ENCODE results near the gene P2RX2. TPM values are rescaled to one million over a fixed set of nuclear protein-coding genes. Genes with fewer than 3 reads are reported as not detected.

The P2RX2 gene
- total RNA-seq, 1 experiment from 2014 or later, result not detected

DNA sequence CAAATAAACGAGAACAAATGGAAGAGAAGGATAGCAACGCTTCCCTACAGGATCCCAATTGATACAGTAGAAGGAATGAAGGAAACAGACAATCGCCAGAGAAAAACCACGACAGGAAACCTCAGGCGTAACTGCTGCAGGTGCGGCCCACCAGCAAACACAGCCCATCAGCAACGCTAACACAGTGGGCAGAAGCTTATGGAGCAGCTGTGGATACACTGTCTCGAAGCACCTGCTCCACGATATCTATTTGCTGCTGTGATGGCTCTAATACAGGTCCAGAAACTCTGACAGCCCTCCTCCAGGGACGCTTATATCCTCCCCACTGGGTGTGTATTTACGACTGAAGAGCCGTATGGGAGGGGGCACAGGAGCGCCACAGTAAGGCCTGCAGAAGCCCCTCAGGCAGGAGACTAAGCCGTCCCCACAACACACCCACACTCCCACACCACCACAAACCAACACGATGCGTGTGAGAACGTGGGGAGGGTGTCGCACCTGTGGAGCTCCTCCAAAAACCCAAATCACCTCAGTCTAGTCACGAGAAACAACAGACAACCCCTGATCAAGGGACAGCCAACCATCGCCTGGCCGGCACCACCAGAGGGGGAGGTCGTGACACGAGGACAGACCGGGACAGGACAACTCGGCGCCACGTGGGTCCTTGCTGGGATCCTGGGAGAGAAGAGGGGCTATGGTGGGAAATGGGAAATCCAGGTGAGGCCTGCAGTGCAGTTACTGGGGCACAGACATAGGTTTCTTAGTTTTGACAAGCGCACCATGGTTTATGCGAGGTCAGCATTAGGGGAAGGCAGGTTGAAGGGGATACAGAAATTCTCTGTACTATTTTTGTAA is 44.6 kb downstream of the P2RX2 start:
- no peak for DNase-seq (ENCODE audit: low read depth)

DNA sequence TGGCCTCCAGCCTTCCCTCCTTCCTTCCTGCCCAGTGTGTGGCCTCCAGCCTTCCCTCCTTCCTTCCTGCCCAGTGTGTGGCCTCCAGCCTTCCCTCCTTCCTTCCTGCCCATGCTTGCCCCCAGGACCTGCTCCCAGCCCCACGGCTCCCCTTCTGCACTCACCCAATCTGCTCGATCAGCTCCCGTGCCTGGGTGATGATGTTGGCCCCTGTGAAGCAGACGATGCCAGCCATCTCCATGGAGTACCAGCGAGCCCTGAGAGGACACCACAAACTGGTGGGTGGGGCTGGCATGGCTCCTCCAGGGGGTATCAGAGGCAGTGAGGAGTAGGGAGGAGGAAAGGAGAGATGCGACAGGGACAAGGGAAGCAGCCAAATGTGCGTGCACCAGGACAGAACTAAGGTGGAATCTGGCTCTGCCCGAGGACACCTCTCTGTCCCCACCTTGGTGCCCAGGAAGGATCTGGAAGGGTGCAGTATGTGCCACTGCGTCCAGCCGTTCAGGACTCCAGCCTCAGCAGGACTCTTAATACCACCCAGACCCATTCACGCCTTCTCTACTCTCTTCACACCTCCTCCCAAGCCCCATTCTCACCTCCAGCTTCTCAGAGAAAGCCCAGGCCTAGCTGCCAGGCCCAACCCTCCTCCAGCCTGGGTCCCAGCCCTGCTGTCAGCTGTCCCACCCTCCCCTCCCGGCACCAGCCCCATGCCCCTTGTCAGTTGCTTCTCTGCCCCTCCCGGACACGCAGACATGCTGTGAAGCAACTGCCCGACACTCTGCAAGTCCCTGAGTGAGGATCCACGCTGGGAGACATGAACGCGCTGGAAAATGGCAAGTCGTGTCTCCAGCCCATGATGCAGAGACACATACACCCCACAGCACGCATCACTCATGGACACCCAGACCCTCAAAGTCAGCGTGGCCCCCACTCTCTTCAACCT is 45.9 kb downstream of the P2RX2 start:
- no peak for DNase-seq (ENCODE audit: low read depth)

DNA sequence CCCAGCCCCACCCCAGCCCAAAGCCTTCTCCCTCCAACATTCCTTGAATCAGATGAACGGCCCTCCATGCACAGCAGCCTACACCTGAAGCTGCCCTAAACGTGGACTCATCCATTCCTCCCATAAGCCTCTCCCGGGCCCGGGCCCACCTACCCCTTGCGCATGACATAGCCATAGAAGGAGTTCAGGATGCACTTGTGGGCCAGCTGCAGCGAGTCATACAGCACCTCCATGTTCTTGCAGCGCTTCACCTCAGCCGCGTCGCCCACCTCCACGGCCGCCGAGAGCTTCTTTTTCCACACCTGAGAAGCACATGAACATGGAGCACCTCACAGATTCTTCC is 46.5 kb downstream of the P2RX2 start:
- DNase-seq (ENCODE audit: low read depth), result no peak

DNA sequence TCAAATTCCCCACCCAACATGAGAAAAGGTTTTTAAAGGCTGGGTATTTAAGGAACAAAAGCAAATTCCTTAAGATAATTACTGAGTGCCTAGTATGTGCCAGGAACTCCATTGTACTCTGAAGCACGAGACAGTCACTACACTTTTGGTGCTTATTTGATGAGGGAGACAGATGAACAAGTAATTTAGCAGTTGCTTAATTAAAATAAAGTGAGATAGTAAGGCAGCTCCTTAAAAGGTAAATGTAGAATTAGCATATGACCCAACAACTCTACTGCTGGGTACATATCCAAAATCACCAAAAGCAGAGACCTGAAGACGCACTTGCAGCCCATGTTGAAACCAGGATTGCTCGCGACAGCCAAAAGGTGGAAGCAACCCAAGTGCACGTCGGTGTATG is 47.2 kb downstream of the P2RX2 start:
- no peak for DNase-seq (ENCODE audit: low read depth)

DNA sequence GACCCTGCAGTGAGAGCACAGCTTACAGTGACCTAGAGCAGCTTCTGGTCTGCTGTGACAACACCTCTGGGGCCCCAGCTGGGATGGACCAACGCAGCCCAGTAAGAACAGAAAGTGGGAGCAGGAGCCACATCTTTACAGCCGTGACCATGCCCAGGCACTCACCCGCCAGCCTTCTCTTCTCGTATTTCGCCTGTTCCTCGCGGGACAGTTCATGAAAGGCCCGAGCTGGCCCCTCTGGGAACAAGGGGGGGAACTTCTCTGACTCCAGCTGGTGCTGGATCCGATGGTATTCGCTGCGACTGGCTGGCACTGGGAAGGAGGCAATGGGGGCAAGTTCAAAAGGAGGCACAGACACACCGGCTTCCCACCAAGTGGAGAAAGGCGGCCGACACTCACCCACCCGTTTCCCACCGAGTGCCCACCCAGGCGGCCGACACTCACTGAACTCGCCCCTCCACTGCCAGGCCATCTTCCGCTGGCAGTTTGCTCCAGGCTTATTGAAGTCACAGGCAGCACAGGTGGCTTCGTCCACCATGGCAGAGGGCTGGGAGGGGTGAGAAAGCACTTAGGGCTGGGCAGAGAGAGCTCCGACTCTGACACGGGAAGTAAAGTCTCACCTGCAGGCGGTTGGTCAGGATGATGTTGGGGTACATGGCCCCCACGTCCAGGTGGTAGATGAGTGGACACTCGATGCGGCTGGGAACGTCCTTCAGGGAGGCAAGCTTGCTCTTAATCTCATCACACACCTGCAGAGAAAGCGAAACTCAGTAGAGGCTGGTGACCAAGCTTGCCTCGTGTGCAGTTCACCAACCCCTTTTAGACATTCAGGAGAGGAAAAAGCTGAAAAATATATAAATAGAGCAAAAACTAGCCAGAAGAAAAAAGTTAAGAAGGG is 49.9 kb downstream of the P2RX2 start:
- no peak for DNase-seq (ENCODE audit: low read depth)

DNA sequence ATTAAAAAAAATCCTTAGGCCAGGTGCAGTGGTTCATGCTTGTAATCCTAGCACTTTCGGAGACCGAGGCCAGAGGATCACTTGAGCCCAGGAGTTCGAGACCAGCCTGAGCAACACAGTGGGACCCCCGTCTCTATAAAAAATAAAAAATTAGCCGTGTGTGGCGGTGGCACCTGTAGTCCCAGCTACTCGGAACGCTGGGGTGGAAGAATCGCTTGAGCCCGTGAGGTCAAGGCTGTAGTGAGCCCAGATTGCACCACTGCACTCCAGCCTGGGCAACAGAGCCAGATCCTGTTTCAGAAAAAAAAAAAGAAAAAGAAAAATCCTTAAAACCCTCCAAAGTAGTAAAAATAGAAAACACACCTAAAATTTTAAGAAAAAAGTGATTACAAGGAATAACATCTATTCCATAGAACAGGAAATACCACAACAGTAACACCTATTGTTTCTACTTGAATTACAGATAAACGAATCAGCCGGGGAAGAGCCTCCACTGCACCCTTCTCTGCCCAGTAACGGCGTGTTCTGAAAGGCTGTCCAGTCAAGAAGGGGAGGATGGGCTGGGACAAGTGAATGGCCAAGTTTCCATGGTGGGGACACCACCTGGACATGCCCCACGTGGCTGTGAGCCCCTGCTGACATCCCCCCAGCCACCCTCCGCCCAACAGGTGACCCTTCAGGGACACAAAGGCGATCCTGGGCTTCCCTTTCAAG is 50.7 kb downstream of the P2RX2 start:
- no peak for DNase-seq (ENCODE audit: low read depth)

Other genes with a start within 250 kb of the P2RX2 start
- 2.6 and 9.8 TPM in 2 replicates for gene FBRSL1, start 128.6 kb upstream of the P2RX2 start, total RNA-seq (2014; rRNA removed; shearing (Covaris generic))
- not detected in 2 replicates for gene LRCOL1, start 8.2 kb upstream of the P2RX2 start, total RNA-seq (2014; rRNA removed; shearing (Covaris generic))
- 13.6 and 23.5 TPM in 2 replicates for gene POLE, start 68.6 kb downstream of the P2RX2 start, total RNA-seq (2014; rRNA removed; shearing (Covaris generic))
- gene PXMP2, start 68.8 kb downstream of the P2RX2 start, total RNA-seq (2014; rRNA removed; shearing (Covaris generic)), result 34.0 and 41.8 TPM in 2 replicates
- 73.5 and 94.1 TPM in 2 replicates for gene PGAM5, start 92.1 kb downstream of the P2RX2 start, total RNA-seq (2014; rRNA removed; shearing (Covaris generic))
- 83.8 and 104 TPM in 2 replicates for gene ANKLE2, start 143.1 kb downstream of the P2RX2 start, total RNA-seq (2014; rRNA removed; shearing (Covaris generic))
- gene GOLGA3, start 210.1 kb downstream of the P2RX2 start, total RNA-seq (2014; rRNA removed; shearing (Covaris generic)), result 64.1 and 89.3 TPM in 2 replicates